ENCODE measurements around the gene GLIS1.

The GLIS1 gene

GRCh38 chr1:53645690-53646078 is 93.3 kb downstream of the GLIS1 start:
- no peak for DNase-seq (ENCODE audit: low read depth, low spot score)
- no peak overlapping the region for H3K4me3 ChIP-seq (ENCODE audit: low read depth, low read length)
- ChIA-PET POLR2A (no interaction called here), CTCF (no interaction called here)
- no peak for TF ChIP-seq CTCF (IDR thresholded peaks at IDR 0.05; ENCODE audit: insufficient read depth, low read length, missing control alignments)

- POLR2A ChIA-PET = no interaction called here
Measured at GRCh38 chr1:53644909-53645689, 93.9 kb downstream of the GLIS1 start.

GRCh38 chr1:53644496-53644895 is 94.5 kb downstream of the GLIS1 start:
- DNase-seq (ENCODE audit: low read depth, low spot score) = no peak
- ChIA-PET CTCF (interaction anchor here (1.3 kb wide), 1 partner anchor 158 kb away, joined by 4 read pairs; no protein-coding TSS in a partner anchor), POLR2A (no interaction called here)
- TF ChIP-seq CTCF (IDR thresholded peaks at IDR 0.05; ENCODE audit: insufficient read depth, low read length, missing control alignments) = no peak
- H3K4me3 ChIP-seq (ENCODE audit: low read depth, low read length) = no peak overlapping the region

More at GRCh38 chr1:53644909-53645689, 93.9 kb downstream of the GLIS1 start:
- no peak overlapping the region for H3K4me3 ChIP-seq (ENCODE audit: low read depth, low read length)
- CTCF ChIA-PET = interaction anchor here (1.3 kb wide), 1 partner anchor 159 kb away, joined by 4 read pairs; no protein-coding TSS in a partner anchor
- DNase-seq (ENCODE audit: low read depth, low spot score) = no peak
- TF ChIP-seq CTCF (IDR thresholded peaks at IDR 0.05; ENCODE audit: insufficient read depth, low read length, missing control alignments) = no peak

GRCh38 chr1:53643881-53644390 is 95.0 kb downstream of the GLIS1 start:
- DNase-seq (ENCODE audit: low read depth, low spot score) = no peak
- no peak overlapping the region for H3K4me3 ChIP-seq (ENCODE audit: low read depth, low read length)
- CTCF ChIA-PET = interaction anchor here (1.3 kb wide), 1 partner anchor 158 kb away, joined by 4 read pairs; no protein-coding TSS in a partner anchor
- POLR2A ChIA-PET = no interaction called here
- no peak for TF ChIP-seq CTCF (IDR thresholded peaks at IDR 0.05; ENCODE audit: insufficient read depth, low read length, missing control alignments)

GRCh38 chr1:53643041-53643880 is 95.7 kb downstream of the GLIS1 start:
- ChIA-PET CTCF (interaction anchor here (1.3 kb wide), 1 partner anchor 157 kb away, joined by 4 read pairs; no protein-coding TSS in a partner anchor), POLR2A (no interaction called here)
- no peak overlapping the region for H3K4me3 ChIP-seq (ENCODE audit: low read depth, low read length)
- TF ChIP-seq CTCF (IDR thresholded peaks at IDR 0.05; ENCODE audit: insufficient read depth, low read length, missing control alignments) = no peak
- no peak for DNase-seq (ENCODE audit: low read depth, low spot score)

- H3K4me3 ChIP-seq (ENCODE audit: low read depth, low read length) = no peak overlapping the region
- no peak for DNase-seq (ENCODE audit: low read depth, low spot score)
- TF ChIP-seq CTCF (IDR thresholded peaks at IDR 0.05; ENCODE audit: insufficient read depth, low read length, missing control alignments) = no peak
- CTCF ChIA-PET = no interaction called here
- POLR2A ChIA-PET = no interaction called here
Measured at GRCh38 chr1:53642607-53643006, 96.4 kb downstream of the GLIS1 start.
